NK-92 (cell line): Measurements from ENCODE around the gene FAM149A.

Experiments used
- DNase-seq: peaks from one replicate; lab custom pipeline; 2025; ENCODE audit not compliant: unreplicated experiment; lab: John Stamatoyannopoulos, UW

The FAM149A gene

DNA sequence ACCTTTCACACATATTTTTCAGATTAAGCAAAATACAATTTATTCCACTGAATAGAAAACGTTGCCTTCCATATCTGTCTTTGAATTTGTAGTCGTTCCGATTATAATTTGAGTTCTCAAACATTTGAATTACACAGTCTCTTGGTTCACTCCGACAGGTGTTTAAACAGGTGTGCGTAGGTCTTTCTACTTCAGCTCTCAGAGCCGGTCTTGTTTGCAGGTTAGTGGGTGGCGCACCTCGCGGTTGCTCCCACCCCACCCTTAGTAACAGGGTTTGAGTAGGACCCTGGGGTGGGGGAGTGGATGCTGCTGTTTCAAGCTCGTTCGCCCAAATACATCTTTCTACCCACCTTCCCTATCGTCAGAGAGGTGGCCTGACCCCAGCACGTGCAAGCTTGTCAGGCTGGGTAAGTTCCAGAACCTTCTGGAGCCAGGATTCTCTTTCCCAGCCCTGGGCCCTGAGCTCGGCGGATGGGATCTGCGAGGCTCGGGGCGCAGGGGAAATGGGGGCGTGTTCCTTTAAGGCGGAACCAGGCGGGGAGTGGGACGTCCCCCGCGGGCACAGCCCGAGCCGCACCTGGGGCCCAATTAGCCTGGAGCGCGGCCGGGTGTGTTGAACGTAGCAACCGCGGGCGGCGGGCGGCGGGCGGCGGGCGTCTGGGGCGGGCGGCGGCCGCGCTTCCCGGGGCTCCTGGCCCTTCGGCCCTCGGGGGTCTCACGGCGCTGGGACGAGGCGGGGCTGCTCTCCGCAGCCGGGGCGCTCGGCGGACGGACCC, at the start of gene FAM149A:
TSS of gene FAM149A (plus strand) at position 591 of the 776 bp plus-strand sequence.
- no peak for DNase-seq

DNA sequence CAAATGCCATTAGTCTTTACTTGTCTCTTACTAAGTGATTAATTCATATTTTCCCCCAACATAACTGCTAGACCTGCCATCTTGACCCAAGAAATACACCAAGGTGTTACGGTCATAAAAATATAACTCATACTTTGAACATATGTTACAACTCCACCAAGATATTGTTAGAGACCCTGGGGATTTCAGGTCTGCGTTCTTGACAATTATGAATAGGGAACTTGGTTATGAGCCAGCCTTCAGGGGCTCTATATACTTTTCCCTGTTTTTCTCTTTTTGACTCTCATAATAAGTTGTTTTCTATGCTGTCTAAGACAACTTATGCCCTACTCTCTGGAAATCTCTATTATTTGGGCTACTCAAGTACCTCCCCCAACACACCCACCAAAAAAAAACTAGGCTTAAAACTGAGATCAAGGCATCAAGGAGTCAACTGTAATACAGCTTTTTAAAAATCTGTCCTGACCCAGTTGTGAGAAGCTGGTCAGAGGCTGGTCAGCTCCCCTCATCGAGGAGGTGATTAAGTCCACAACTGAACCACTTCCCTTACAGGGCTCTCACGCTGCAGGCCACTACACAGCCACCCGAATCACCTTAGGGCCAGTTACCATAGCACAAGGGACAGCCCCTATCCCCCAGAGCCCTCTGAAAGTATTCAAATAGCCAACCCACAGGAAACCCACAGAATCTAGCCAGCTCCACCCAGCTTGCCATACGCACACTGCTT, 46.1 kb upstream of the FAM149A start:
- DNase-seq, result no peak

DNA sequence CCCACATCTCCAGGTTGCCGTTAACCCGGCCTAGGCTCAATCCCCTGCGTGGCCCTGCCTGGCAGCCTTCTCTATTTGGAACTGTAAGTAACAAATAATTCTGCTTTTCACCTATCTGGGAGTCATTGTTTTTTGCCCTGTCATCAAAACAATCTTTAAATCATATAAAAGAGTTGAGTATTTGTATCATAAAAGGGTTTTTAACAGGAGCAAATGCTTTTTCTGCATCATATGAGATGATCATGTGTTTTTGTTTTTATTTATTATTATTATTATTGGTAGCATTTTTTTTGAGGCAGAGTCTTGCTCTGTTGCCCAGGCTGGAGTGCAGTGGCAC, 45.6 kb upstream of the FAM149A start:
- DNase-seq, result no peak

DNA sequence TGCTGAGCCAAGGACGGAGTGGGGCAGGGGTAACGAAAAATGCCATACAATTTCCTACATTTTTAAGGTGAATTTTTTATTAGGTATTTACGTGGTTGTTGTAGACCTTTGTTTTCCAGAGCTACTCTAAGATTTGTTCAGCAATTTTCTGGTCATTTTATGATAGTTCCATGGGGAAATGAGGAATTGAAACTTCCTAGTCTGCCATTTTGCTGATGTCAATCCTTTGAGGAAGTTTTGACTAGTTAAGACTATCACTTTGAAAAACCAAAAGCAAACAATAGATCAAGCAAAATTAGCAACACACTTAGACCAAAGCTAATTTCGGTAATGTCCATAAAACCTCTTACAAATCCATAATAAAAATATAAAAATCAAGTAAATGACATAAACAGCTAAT, 42.6 kb upstream of the FAM149A start:
- no peak for DNase-seq

DNA sequence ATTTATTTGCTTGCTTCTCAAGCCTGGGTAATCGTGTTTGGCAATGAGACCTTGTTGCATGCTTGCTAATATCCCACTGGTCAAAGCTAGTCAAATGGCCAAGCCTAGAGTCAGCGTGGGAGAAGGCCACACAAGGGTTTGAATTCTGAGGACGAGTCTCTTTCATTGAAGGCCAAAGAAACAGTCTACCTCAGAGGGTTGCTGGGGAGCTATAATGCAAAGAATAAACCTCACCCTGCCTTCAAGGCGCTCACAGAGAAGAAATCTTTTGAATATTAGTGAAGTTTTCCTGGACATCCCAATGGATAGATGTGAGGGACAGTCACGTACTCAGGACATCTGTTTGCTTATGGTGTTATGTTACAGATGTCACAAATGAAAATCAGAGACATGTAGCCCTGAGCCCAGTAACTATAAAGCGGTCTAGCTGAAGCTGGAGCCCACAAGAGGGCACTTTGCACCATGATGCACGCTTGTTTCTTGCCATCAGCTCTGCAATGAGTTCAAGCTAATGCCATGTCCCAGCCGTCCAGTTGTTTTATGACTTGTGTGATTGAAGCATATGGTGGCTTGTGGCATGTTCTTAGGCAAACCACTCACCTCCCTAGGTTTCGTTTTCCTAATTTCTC, 36.6 kb upstream of the FAM149A start:
- DNase-seq, result no peak

DNA sequence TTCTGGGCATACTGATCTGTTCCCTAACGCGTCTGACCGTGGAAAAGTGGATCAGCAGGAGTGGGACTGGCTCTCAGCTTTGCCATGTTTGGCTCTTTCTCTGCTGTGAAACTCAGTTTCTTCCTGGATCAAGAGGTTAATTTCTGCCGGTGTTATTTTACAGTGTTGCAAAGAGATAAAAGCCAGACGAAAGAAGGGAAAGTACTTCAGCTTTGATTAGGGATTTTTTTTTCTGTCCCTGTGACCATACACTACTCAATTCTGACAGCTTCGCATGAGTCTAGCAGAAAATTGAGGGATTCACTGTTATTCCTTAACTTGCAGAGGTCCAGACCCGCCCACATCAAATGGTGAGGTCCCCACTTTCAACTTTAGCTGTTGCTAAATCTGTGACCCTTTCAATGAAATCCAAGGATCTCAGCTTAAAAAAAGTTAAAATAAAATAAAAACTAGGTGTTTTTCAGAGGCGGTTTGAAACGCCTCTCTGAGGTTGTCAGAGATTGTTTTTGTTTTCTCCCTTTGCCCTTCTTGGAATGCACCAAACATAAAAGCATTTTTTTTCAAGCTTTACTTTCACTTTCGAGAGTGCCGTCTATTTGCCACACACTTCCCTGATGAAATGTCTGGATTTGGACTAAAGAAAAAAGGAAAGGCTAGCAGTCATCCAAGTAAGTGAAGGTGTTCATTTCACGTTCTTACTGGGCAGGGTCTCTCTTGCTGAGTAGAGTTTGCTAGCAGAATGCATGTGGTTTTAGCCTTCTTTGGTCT, 35.7 kb upstream of the FAM149A start, which contains the start of gene TLR3:
TSS of gene TLR3 (plus strand) at position 576 of the 768 bp plus-strand sequence. CDS start 7,464 bp downstream, outside the sequence.
- no peak for DNase-seq

DNA sequence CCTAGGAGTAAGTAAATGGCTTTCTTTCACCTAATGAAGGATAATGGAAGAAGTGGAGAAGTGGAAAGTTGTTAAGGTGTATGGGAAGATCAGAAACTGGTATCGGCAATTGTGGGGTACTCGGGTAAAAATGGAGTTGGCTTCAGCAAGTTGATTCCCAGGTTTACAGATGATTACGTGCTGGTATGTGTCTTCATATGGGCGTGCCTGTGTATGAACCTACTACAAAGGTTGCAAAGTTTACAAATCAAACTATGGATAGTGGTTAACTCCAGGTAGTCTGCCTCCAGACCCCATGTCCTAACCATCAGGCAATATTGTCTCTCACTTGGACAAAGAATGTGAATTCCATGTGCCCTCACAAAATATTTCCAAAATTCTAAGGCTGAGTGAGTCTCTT, 34.8 kb upstream of the FAM149A start:
- no peak for DNase-seq

DNA sequence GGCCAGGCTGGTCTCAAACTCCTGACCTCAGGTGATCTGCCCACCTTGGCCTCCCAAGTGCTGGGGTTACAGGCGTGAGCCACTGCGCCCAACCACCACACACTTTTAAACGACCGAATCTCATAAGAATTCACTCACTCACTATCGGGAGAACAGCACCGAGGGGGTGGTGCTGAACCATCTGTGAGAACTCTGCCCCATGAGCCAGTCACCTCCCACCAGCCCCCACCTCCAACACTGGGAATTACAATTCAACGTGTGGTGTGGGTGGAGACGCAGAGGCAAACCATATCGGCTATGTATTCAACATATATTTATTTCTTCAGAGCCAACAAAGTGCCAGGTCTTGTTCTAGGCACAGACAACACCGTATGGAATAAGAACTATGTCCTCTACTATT, 32.0 kb upstream of the FAM149A start:
- DNase-seq, result no peak

DNA sequence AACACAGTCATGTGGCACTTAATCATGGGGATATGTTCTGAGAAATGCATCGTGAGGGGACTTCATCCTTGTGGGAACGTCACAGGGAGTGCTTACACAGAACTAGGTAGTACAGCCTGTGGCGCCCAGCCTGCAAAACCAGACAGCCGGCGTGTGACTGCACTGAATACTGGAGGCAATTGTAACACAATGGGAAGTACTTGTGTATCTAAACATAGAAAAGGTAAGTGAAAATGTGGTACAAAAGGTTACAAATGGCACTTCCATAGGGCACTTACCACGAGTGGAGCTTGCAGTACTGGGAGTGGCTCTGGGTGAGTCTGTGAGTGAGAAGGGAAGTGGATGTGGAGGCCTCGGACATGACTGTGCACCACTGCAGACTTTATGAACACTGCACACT, 30.3 kb upstream of the FAM149A start:
- no peak for DNase-seq

DNA sequence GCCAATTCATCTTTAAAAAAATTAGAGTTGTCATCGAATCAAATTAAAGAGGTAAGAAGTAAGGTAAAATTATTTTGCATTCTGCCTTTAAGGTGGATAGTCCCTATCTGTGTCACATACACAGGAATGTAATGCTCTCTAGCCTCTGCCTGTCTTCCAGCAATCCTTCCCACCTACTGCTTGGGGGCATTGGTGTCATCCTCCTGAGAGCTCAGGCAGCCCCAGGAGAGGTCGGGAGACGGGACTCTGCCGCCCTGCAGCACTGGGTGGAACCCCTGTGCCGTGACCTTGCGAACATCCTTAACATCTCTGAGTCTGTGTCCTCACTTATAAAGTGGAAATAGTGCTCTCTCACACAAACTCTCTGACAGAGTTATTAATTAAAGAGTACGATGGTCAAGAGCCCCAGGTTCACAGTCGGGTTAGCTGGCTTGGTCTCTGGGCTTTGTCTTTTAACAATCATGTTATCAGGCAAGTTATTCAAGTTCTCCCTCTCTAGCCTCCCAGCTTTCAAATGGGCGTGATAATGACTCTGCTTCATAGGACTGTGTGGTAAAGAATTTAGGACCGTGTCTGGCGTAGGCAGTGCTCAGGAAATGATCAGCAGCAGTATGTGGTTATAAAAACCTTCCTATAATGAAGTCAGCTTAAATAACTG, 25.4 kb upstream of the FAM149A start:
- DNase-seq, result no peak

DNA sequence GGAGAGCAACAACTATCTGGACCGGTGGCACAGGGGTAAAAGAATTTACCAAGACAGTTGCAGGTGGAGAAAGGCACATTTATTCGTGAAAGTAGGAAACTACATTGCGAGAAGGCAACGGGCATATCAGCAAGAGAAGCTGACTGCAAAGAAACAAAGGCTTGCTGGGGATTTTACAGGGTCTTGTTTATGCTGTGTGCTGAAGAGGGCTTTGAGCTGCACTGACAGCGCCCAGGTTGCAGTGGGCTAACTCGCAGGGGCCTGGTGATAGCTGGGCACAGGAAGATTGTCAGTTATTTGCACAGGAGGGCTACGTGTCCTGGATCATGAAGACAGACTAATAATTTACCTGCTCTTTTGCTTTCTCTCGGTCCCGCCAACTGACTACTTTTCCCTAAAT, 24.8 kb upstream of the FAM149A start:
- no peak for DNase-seq

DNA sequence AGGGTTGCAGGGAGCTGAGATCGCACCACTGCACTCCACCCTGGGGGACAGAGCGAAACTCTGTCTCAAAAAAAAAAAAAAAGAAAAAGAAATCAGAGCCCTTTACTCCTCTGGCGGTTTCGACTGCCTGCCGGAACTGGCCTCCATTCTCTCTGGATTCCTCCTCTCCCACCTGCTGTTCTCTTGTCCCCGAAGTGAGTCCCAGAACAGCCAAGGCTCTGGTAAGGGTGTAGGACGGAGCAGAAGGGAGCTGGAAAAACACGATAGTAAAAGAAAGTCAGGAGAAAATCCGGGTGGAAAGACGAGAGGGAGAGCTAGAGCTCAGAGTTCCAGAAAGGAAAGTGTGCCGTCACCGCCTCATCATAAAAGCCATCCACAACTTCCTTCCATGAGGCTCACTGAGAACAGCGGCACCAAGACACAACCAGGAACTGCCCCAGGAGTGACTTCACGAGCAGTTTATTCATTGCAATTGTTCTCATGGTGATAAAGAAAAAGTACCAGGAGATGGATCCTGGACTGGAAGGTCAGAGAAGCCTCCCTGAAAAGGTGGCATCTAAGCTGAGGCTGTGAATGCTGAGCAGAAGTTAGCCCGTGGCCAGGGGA, 23.2 kb upstream of the FAM149A start:
- DNase-seq, result no peak

DNA sequence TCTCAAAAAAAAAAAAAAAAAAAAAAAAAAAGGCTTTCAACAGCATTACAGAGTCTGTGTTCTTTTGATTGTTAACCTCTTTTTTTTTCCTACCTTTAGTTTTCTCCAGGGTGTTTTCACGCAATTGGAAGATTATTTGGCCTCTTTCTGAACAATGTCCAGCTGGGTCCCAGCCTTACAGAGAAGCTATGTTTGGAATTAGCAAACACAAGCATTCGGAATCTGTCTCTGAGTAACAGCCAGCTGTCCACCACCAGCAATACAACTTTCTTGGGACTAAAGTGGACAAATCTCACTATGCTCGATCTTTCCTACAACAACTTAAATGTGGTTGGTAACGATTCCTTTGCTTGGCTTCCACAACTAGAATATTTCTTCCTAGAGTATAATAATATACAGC, 22.3 kb upstream of the FAM149A start:
- DNase-seq, result no peak

DNA sequence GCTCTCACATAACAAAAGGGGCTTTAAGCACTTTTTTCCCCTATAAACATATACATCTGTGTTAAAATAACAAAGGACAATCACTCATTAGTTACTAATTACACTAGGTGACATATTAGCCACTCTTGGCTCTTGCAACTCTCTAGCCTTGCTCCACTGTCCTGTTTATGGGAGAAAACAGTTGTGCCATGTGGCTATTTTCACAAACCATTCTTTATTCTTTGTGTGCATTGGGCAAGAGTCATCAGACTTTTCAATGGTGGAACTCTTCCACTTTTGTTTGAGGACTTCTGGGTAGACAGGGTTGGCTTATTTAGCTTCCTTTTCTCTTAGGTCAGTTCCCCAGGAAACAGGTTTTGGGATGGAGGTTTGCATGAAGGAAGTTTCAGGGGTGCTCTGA, 16.0 kb upstream of the FAM149A start:
- DNase-seq, result no peak

DNA sequence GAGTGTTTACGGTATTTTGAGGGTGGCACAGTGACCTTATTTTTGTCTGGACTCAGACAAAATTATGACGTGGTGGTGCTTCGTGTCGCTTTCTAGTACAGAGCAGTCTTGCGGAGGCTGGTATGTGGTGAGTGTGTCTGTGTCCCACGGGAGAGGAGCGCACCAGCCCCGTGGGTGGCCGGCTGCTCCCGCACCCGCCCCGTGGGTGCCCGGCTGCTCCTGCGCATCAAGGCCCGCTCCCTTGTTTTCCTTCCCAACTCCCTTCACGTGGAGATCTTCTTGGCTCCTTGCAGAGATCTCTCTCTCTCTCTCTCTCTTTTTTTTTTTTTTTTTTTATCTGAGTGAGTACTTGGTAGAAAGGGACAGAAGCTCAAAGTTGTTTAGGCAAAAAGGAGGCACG, 12.2 kb upstream of the FAM149A start:
- DNase-seq, result no peak

DNA sequence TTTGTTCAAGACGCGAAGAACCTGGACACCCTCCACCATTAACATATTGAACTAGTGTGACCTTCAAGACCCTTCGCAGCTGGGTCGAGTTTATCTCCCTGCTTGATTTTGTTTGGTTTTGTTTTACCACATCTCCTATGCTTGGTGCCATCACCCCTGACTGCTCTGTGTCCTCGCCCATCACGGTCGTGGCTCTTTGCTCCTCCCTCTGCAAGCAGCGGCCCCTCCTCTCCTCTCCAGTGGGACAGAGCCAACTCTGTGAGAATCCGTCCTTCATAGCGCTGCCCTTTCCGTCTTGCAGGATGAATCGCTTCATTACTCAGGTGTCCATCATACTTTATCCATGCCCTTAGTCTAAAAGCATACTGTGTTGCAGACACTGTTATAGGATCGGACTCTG, 9.1 kb upstream of the FAM149A start:
- DNase-seq, result no peak

DNA sequence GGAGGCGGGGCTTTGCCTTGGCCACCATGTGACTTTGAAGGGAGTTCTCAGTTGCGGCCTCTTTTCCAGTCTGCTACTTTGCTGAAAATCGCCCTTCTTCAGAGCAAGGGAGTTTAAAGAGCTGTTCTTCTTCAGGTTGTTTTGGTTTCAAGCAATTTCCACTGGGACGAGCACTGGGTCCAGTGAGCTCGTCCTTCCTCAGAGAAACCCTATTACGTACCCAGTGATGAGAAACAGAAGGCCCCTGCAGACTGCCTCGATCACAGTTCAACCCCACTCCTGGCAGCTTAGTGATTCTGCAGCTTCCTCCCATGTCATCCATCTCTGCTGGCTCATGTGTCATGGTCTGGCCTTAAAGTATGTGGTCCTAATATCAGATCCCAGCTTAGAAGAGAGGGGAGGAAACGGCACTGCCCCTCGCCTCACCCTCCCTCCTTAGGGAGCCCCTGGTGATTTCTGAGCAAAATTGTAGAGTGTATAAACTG, 7.8 kb upstream of the FAM149A start:
- DNase-seq, result no peak

DNA sequence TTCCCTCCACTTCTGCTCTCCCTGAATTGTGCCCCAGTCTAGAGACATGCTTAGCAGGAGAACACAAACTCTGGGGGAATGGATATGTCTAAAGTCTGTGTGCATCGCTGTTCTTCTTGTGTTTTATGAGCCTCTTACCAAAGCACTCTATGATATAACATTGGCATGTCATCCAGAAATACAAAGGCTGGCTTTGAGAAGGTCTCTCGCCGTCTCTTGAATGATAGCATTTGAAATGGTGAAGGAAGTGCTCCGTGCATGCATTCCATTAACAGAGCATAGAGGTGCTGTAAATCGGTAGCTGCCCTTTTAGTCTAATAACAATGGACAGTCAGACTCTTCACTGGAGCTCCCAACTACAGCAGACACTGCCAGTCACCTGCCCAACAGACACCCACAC, 7.1 kb upstream of the FAM149A start:
- no peak for DNase-seq

DNA sequence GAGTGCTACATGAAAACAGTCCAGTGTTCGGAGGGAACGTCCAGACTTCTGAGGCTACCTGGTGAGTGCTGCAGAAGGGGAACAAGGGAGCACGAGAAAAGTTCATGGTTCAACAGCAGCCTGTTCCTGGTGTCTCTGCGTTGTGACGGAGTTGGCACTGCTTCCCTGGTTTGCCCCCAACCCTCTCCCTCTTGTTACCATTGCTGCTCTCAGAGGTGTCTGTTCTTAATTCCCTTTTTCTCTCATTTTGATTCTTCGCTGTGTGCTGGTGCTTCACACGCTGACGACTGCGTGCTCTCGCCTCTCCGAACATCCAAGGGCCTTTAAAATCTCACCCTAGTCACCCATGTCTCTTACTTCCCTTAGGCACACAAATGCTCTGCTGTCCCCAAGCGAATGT, 1.6 kb upstream of the FAM149A start:
- no peak for DNase-seq

DNA sequence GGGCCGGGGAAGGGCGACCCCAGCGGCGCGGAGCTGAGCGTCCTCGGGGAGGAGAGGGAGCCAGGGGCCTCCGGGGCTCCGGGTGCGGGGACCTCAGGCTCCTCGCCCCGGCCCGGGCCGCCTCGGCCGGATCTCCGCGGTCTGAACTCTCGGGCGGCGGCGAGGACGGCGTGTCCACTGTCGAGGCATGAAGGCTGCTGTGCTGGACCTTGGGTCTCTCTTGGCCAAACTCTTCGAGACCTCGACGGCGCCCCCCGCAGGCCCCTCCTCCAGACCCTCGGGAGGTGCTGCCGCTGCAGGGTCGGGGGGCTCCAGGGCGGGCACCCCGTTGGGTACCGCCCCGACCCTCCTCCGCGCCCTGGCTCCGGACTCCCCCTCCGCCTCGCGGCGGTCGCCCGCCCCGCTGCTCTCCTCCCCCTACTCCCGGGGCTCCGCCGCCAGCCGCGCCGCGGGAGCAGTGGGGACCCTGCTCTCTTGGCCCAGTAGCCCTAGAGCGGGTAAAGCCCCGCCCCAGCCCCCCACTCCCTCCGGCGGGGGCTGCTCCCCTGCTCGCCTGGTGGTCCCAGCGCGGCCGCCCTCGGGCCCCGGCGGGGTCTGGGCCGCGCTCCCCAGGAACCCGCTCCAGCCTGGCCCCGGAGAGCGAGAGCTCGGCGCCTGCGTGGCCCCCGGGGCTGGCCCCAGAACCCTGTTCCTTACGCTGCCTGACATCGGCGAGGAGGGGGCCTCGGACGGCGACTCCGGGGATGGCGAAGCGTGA, 564 bp downstream of the FAM149A start:
- no peak for DNase-seq
